Muscle of leg (tissue), 11 donors: ENCODE measurements around the gene OR4D10. TPM values are rescaled to one million over a fixed set of nuclear protein-coding genes. Genes with fewer than 3 reads are reported as not detected.
"Not testable (repeated sequence)": the region's sequence is repeated elsewhere in the genome, so short reads cannot be mapped to it uniquely, and the experiment has no call there.

Source experiments
- DNase-seq: peaks from one replicate; pipeline ENCODE4 v3.0.0; 2013
- H3K27ac ChIP-seq: one replicate; pipeline ENCODE4 v1.5.1; 2013; ENCODE audit warnings: mild to moderate bottlenecking, low read length, control low read depth
- H3K27me3 ChIP-seq: one replicate; pipeline ENCODE4 v1.6.1; 2013; ENCODE audit warnings: low read length; ENCODE audit not compliant: control insufficient read depth, insufficient read depth
- H3K36me3 ChIP-seq: one replicate; pipeline ENCODE4 v1.6.1; 2013; ENCODE audit warnings: low read length; ENCODE audit not compliant: control insufficient read depth, insufficient read depth
- H3K4me1 ChIP-seq: one replicate; pipeline ENCODE4 v1.6.1; 2013; ENCODE audit warnings: low read length; ENCODE audit not compliant: control insufficient read depth, insufficient read depth
- H3K4me3 ChIP-seq: one replicate; pipeline ENCODE4 v1.5.1; 2013; ENCODE audit warnings: low read length, control low read depth
- H3K9me3 ChIP-seq: replicated peaks from 2 replicates; pipeline ENCODE4 v1.6.1; 2013; ENCODE audit warnings: low read depth, low read length; ENCODE audit not compliant: control insufficient read depth
- WGBS: methylation state at CpG from one replicate; pipeline ENCODE4 v1.1.5; 2013; ENCODE audit warnings: missing lambda C conversion rate; ENCODE audit not compliant: insufficient coverage; 5-methylcytosine and 5-hydroxymethylcytosine counted together
- polyA plus RNA-seq, 8 donors: library from polyadenylated mRNA; unstranded; fragments of 120-200 nt; gene quantifications; one replicate each; pipeline versions ENCODE4 v1.2.1 to v1.2.3, GENCODE V29; 2013; ENCODE audit warnings: inconsistent platforms in 1 of 8, low replicate concordance in 1 of 8; ENCODE audit not compliant: insufficient read length in 8 of 8, insufficient read depth in 1 of 8
- total RNA-seq: library from RNA; stranded (reverse); fragments of 120-200 nt; gene quantifications from one replicate; pipeline ENCODE4 v1.2.4, GENCODE V29; 2013

Gene OR4D10
- total and polyA plus RNA-seq, 9 donors, result not detected

GRCh38 chr11:59520139-59520538 is 47.0 kb downstream of the OR4D10 start:
- not testable (repeated sequence) for H3K27ac ChIP-seq, H3K9me3 ChIP-seq, H3K36me3 ChIP-seq, H3K4me1 ChIP-seq, H3K27me3 ChIP-seq, H3K4me3 ChIP-seq, DNase-seq
- no CpG with 5 or more reads among the region's 2 CpGs for WGBS

- H3K27me3 ChIP-seq, result no peaks in the 10 kb centered on the region
- no peaks in the 10 kb centered on the region for H3K4me1 ChIP-seq
- H3K27ac ChIP-seq, result no peak overlapping the region
- WGBS, result 100% methylated on average over 2 of the region's 5 CpGs
- no peak overlapping the region for H3K4me3 ChIP-seq
- no peak for DNase-seq
- no peaks in the 10 kb centered on the region for H3K9me3 ChIP-seq
- no peaks in the 10 kb centered on the region for H3K36me3 ChIP-seq
Observed at GRCh38 chr11:59520741-59521140, 47.6 kb downstream of the OR4D10 start.

GRCh38 chr11:59523541-59523940 is 50.4 kb downstream of the OR4D10 start:
- H3K4me3 ChIP-seq, result no peak overlapping the region
- WGBS, result no CpG with 5 or more reads among the region's 1 CpG

GRCh38 chr11:59528711-59529110 is 55.6 kb downstream of the OR4D10 start:
- 47% methylated on average over 2 of the region's 7 CpGs for WGBS
- H3K27ac ChIP-seq, result no peak overlapping the region
- no peak overlapping the region for H3K4me3 ChIP-seq
- no peaks in the 10 kb centered on the region for H3K9me3 ChIP-seq
- no peaks in the 10 kb centered on the region for H3K27me3 ChIP-seq
- DNase-seq, result no peak
- no peaks in the 10 kb centered on the region for H3K36me3 ChIP-seq
- H3K4me1 ChIP-seq, result no peaks in the 10 kb centered on the region

More at GRCh38 chr11:59523541-59523940, 50.4 kb downstream of the OR4D10 start:
- Histone ChIP-seq H3K4me1 (no peaks in the 10 kb centered on the region), H3K9me3 (no peaks in the 10 kb centered on the region), H3K36me3 (no peaks in the 10 kb centered on the region), H3K27ac (no peak overlapping the region), H3K27me3 (no peaks in the 10 kb centered on the region)
- DNase-seq, result no peak

Other genes with a start within 250 kb of the OR4D10 start
- gene OR5AN1, start 114.4 kb upstream of the OR4D10 start, total RNA-seq, result not detected
- gene OR5AN1, start 114.4 kb upstream of the OR4D10 start, polyA plus RNA-seq, result under 1 TPM in 1 of 8 donors, not detected in 7; 0.03 TPM
- gene OR5A2, start 46.9 kb upstream of the OR4D10 start, total RNA-seq, result not detected
- gene OR5A2, start 46.9 kb upstream of the OR4D10 start, polyA plus RNA-seq, result under 1 TPM in 6 of 8 donors, not detected in 2; 0.01 to 0.03 (median 0.03) TPM
- gene OR5A1, start 36.8 kb upstream of the OR4D10 start, total RNA-seq, result not detected
- under 1 TPM in 2 of 8 donors, not detected in 6; 0.01 to 0.04 TPM for gene OR5A1, start 36.8 kb upstream of the OR4D10 start, polyA plus RNA-seq
- gene OR4D6, start 16.4 kb upstream of the OR4D10 start, total RNA-seq, result not detected
- gene OR4D6, start 16.4 kb upstream of the OR4D10 start, polyA plus RNA-seq, result not detected
- gene OR4D11, start 30.3 kb downstream of the OR4D10 start, total RNA-seq, result not detected
- not detected for gene OR4D11, start 30.3 kb downstream of the OR4D10 start, polyA plus RNA-seq
- gene OR4D9, start 38.2 kb downstream of the OR4D10 start, total RNA-seq, result not detected
- under 1 TPM; 0.01 to 0.18 (median 0.03) TPM for gene OR4D9, start 38.2 kb downstream of the OR4D10 start, polyA plus RNA-seq
- gene OSBP, start 142.5 kb downstream of the OR4D10 start, total RNA-seq, result 32.6 TPM
- gene OSBP, start 142.5 kb downstream of the OR4D10 start, polyA plus RNA-seq, result 10 to 100 TPM; 36.9 to 60.3 (median 47.9) TPM
- 8.2 TPM for gene PATL1, start 195.7 kb downstream of the OR4D10 start, total RNA-seq
- 10 to 100 TPM; 22.4 to 28.7 (median 25.8) TPM for gene PATL1, start 195.7 kb downstream of the OR4D10 start, polyA plus RNA-seq
- gene OR10V1, start 240.5 kb downstream of the OR4D10 start, total RNA-seq, result not detected
- gene OR10V1, start 240.5 kb downstream of the OR4D10 start, polyA plus RNA-seq, result not detected